IMR-90 (cell line): ENCODE measurements around the gene DARS1. TPM values are rescaled to one million over a fixed set of nuclear protein-coding genes. Genes with fewer than 3 reads are reported as not detected.

Experiments
- ATAC-seq: fragments of 200-7000 bp; cut with Tn5 transposase; 2 replicates; pipeline ENCODE4 v1.9.1; 2020; ENCODE audit warnings: low read depth, mild to moderate bottlenecking, moderate library complexity
- BruUV-seq: library from RNA; stranded (reverse); fragments of 400-500 nt; replicated peaks from 2 replicates; lab custom pipeline; 2021; lab: Mats Ljungman, UMichigan
- CTCF ChIA-PET: fragments of 300-600 bp; formaldehyde crosslinking; extraction: SDS; loops from one replicate; lab custom pipeline; 2021; ENCODE audit warnings: antibody characterized with exemption; lab: Yijun Ruan, JAX
- POLR2A ChIA-PET: fragments of 300-600 bp; sonication (Branson Sonifier 250); formaldehyde crosslinking; loops from one replicate; lab custom pipeline; 2022; ENCODE audit warnings: antibody characterized with exemption; ENCODE audit not compliant: unreplicated experiment; lab: Charles Lee
- DNase-seq: peaks from one replicate; pipeline ENCODE4 v3.0.0; 2013
- H2AFZ ChIP-seq: replicated peaks from 2 replicates; pipeline ENCODE3; 2013; ENCODE audit warnings: low read length, mild to moderate bottlenecking; ENCODE audit not compliant: poor library complexity
- H2AK5ac ChIP-seq: 2 replicates; pipeline ENCODE4 v1.6.1; 2013; ENCODE audit warnings: low read depth, low read length, inconsistent platforms
- H2AK9ac ChIP-seq: replicated peaks from 2 replicates; pipeline ENCODE3; 2013; ENCODE audit warnings: mild to moderate bottlenecking, low read depth, low read length, moderate library complexity; ENCODE audit not compliant: poor library complexity
- H2BK120ac ChIP-seq: 2 replicates; pipeline ENCODE4 v1.6.1; 2013; ENCODE audit warnings: low read depth, low read length, inconsistent platforms
- H2BK15ac ChIP-seq: 3 replicates; pipeline ENCODE4 v1.6.1; 2013; ENCODE audit warnings: low read depth, low read length, inconsistent platforms
- H2BK20ac ChIP-seq: 2 replicates; pipeline ENCODE4 v1.6.1; 2013; ENCODE audit warnings: low read depth, mild to moderate bottlenecking, inconsistent platforms, low read length, moderate library complexity
- H2BK5ac ChIP-seq: 2 replicates; pipeline ENCODE4 v1.6.1; 2013; ENCODE audit warnings: mild to moderate bottlenecking, low read depth, low read length, inconsistent platforms; ENCODE audit not compliant: poor library complexity, severe bottlenecking
- H3K14ac ChIP-seq: replicated peaks from 2 replicates; pipeline ENCODE4 v1.6.1; 2013; ENCODE audit warnings: low read depth, low read length, inconsistent platforms
- H3K18ac ChIP-seq: 2 replicates; pipeline ENCODE4 v1.6.1; 2013; ENCODE audit warnings: low read depth, low read length, control low read depth
- H3K23ac ChIP-seq: 2 replicates; pipeline ENCODE4 v1.6.1; 2013; ENCODE audit warnings: low read depth, low read length, inconsistent platforms
- H3K27ac ChIP-seq: 2 replicates; pipeline ENCODE4 v1.5.1; 2013; ENCODE audit warnings: mild to moderate bottlenecking, control low read depth, low read length; ENCODE audit not compliant: insufficient read depth
- H3K27me3 ChIP-seq: 2 replicates; pipeline ENCODE4 v1.6.1; 2013; ENCODE audit warnings: low read length; ENCODE audit not compliant: control insufficient read depth, insufficient read depth
- H3K36me3 ChIP-seq: 2 replicates; pipeline ENCODE4 v1.6.1; 2013; ENCODE audit warnings: low read length, mixed read lengths; ENCODE audit not compliant: control insufficient read depth, insufficient read depth
- H3K4ac ChIP-seq: 2 replicates; pipeline ENCODE4 v1.6.1; 2013; ENCODE audit warnings: low read depth, low read length, inconsistent platforms
- H3K4me1 ChIP-seq: 2 replicates; pipeline ENCODE4 v1.6.1; 2013; ENCODE audit warnings: low read length, mixed read lengths; ENCODE audit not compliant: control insufficient read depth, insufficient read depth
- H3K4me2 ChIP-seq: 2 replicates; pipeline ENCODE4 v1.6.1; 2013; ENCODE audit warnings: low read depth, mild to moderate bottlenecking, control low read depth, low read length, moderate library complexity
- H3K4me3 ChIP-seq: 2 replicates; pipeline ENCODE4 v1.5.1; 2013; ENCODE audit warnings: low read depth, mild to moderate bottlenecking, control low read depth, low read length, moderate library complexity; ENCODE audit not compliant: insufficient read depth
- H3K56ac ChIP-seq: 2 replicates; pipeline ENCODE4 v1.6.1; 2013; ENCODE audit warnings: low read length, inconsistent platforms; ENCODE audit not compliant: insufficient read depth; ENCODE audit errors: extremely low read depth
- H3K79me1 ChIP-seq, 2 experiments: 2 replicates each; pipeline ENCODE4 v1.6.1; 2013; ENCODE audit warnings: low read length in 2 of 2, inconsistent platforms in 1 of 2, low read depth in 1 of 2
- H3K9ac ChIP-seq: 2 replicates; pipeline ENCODE4 v1.6.1; 2013; ENCODE audit warnings: low read depth, low read length, control low read depth
- H3K9me1 ChIP-seq: 2 replicates; pipeline ENCODE4 v1.6.1; 2013; ENCODE audit warnings: low read length, inconsistent platforms; ENCODE audit not compliant: insufficient read depth
- H3K9me3 ChIP-seq: 2 replicates; pipeline ENCODE4 v1.6.1; 2013; ENCODE audit warnings: low read length; ENCODE audit not compliant: control insufficient read depth, insufficient read depth
- H4K20me1 ChIP-seq: 2 replicates; pipeline ENCODE4 v1.6.1; 2013; ENCODE audit warnings: low read length, inconsistent platforms; ENCODE audit not compliant: insufficient read depth
- H4K5ac ChIP-seq: 2 replicates; pipeline ENCODE4 v1.6.1; 2013; ENCODE audit warnings: mild to moderate bottlenecking, low read depth, low read length, control low read depth
- H4K8ac ChIP-seq, 2 experiments: 2 replicates each; pipeline ENCODE4 v1.6.1; 2013; ENCODE audit warnings: low read depth in 2 of 2, low read length in 2 of 2, control low read depth in 1 of 2, inconsistent platforms in 1 of 2
- H4K91ac ChIP-seq: 2 replicates; pipeline ENCODE4 v1.6.1; 2013; ENCODE audit warnings: low read depth, low read length, inconsistent platforms; ENCODE audit not compliant: insufficient read depth
- CEBPB ChIP-seq: IDR thresholded peaks from 2 replicates; pipeline ENCODE4 v1.6.1; 2012; ENCODE audit warnings: low read depth, low read length, improper control_type of control experiment
- CHD1 ChIP-seq: IDR thresholded peaks from 2 replicates; pipeline ENCODE4 v1.6.1; 2012; ENCODE audit warnings: low read depth, low read length, improper control_type of control experiment
- MAFK ChIP-seq: IDR thresholded peaks from 2 replicates; pipeline ENCODE4 v1.6.1; 2012; ENCODE audit warnings: low read depth, low read length, improper control_type of control experiment
- MAZ ChIP-seq: IDR thresholded peaks from 2 replicates; pipeline ENCODE4 v1.6.1; 2012; ENCODE audit warnings: low read depth, mild to moderate bottlenecking, low read length, improper control_type of control experiment, moderate library complexity, borderline replicate concordance
- MXI1 ChIP-seq: IDR thresholded peaks from 2 replicates; pipeline ENCODE4 v1.6.1; 2012; ENCODE audit warnings: low read depth, mild to moderate bottlenecking, low read length, moderate library complexity, borderline replicate concordance
- POLR2A ChIP-seq: IDR thresholded peaks from 2 replicates; pipeline ENCODE4 v1.6.1; 2012; ENCODE audit warnings: mild to moderate bottlenecking, low read depth, low read length
- RFX5 ChIP-seq: IDR thresholded peaks from 2 replicates; pipeline ENCODE4 v1.8.0; 2012; ENCODE audit warnings: low read depth, mild to moderate bottlenecking, low read length, moderate library complexity
- WGBS, 2 experiments: methylation state at CpG; one replicate each; pipeline versions ENCODE4 v1.1.5 to v1.1.7; 2013; ENCODE audit warnings: missing lambda C conversion rate in 2 of 2; ENCODE audit not compliant: insufficient read length in 1 of 2; ENCODE audit errors: extremely low coverage in 2 of 2; 5-methylcytosine and 5-hydroxymethylcytosine counted together
- dilution Hi-C: fragments of 300-500 bp; cut with HindIII; formaldehyde crosslinking; loops from one replicate; pipeline ENCODE4 v1.14.3; 2018; ENCODE audit warnings: low sequenced_read_pairs; ENCODE audit not compliant: unreplicated experiment
- in situ Hi-C: fragments of 300-500 bp; cut with MboI; formaldehyde crosslinking; loops from 3 replicates; pipeline ENCODE4 v1.14.3; 2019; ENCODE audit warnings: low sequenced_read_pairs, inconsistent platforms, mixed read lengths
- intact Hi-C: fragments of 100-400 bp; cut with micrococcal nuclease; formaldehyde crosslinking; loops from 2 replicates; pipeline ENCODE4 v1.10.0; 2022
- polyA plus RNA-seq, 3 experiments: library from polyadenylated mRNA; depleted of rRNA; stranded (reverse); fragments of >200 nt; gene quantifications; 2 replicates each; pipeline ENCODE4 v1.2.3, GENCODE V29; 2012; ENCODE audit warnings: low replicate concordance in 1 of 3
- total RNA-seq: library from RNA; depleted of rRNA; stranded (reverse); fragments of >200 nt; gene quantifications from 2 replicates; pipeline ENCODE4 v1.2.3, GENCODE V29; 2012

DARS1 gene
- total and polyA plus RNA-seq, 2 of the 4 experiments (the other 2 are of a cell fraction): 56.5 to 66.5 TPM

DNA sequence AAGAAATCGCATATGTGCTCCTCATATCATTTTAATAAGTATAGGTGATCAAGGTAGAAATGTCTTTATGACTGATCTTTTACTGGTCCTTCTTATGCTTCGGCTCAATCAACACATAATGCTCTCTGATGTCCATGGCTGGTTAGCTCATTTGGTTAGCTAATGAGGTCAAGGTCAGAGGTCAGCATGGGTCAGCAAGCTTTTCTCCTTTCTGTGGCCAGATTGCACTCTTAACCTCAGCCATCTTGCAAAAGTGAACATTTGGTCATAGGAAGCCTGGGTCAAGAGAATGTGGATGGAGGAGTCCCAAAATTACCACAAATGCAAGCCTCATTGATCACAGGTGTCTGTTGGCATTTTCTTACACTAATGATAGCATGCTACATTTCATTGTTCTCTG lies 35.4 kb upstream of the DARS1 start:
- H3K4me2 ChIP-seq: no peak overlapping the region
- H2BK15ac ChIP-seq: no peak overlapping the region
- BruUV-seq: no TSS peak
- no peak overlapping the region for H2BK20ac ChIP-seq
- no peaks in the 10 kb centered on the region for H3K79me1 ChIP-seq
- no peak overlapping the region for H3K9ac ChIP-seq
- H2AFZ ChIP-seq: no peak overlapping the region
- no CpG with 5 or more reads among the region's 2 CpGs for WGBS, 2 experiments
- H3K9me1 ChIP-seq: no peaks in the 10 kb centered on the region
- no peak overlapping the region for H3K27ac ChIP-seq
- no peak overlapping the region for H4K8ac ChIP-seq
- no peak overlapping the region for H3K14ac ChIP-seq
- H4K20me1 ChIP-seq: no peaks in the 10 kb centered on the region
- no peak overlapping the region for H3K18ac ChIP-seq
- no peaks in the 10 kb centered on the region for H3K36me3 ChIP-seq
- H2BK5ac ChIP-seq: no peak overlapping the region
- no peak overlapping the region for H2AK5ac ChIP-seq
- ChIA-PET CTCF (no interaction called here), POLR2A (no interaction called here)
- H3K4me3 ChIP-seq: no peak overlapping the region
- no peak overlapping the region for H4K91ac ChIP-seq
- ATAC-seq: no peak
- in situ Hi-C loops (no loop called here), dilution Hi-C loops (no loop called here), intact Hi-C loops (no loop called here)
- peaks cover 3% of the 10 kb centered on the region; the same call in 1 of the 2 replicates for H3K4me1 ChIP-seq
- no peak overlapping the region for H3K4ac ChIP-seq
- no peak for DNase-seq
- no peak overlapping the region for H2BK120ac ChIP-seq
- TF ChIP-seq MAZ (no peak), MAFK (no peak), MXI1 (no peak), CEBPB (no peak), POLR2A (no peak), CHD1 (no peak), RFX5 (no peak)
- H3K27me3 ChIP-seq: peaks cover 7% of the 10 kb centered on the region
- no peak overlapping the region for H3K23ac ChIP-seq
- no peaks in the 10 kb centered on the region for H3K9me3 ChIP-seq
- no peak overlapping the region for H2AK9ac ChIP-seq
- H3K56ac ChIP-seq: no peak overlapping the region
- H4K5ac ChIP-seq: no peak overlapping the region
